ENCODE measurements around the gene NRDE2.

The NRDE2 gene

GRCh38 chr14:90297876-90298629, 33.7 kb downstream of the NRDE2 start:
- no peak for DNase-seq

GRCh38 chr14:90296641-90297040, 35.1 kb downstream of the NRDE2 start:
- no peak for DNase-seq

- no peak for DNase-seq
These were observed 35.7 kb downstream of the NRDE2 start for GRCh38 chr14:90295870-90296516.

- no peak for DNase-seq
These were observed 36.9 kb downstream of the NRDE2 start for GRCh38 chr14:90294872-90295271.

DNA sequence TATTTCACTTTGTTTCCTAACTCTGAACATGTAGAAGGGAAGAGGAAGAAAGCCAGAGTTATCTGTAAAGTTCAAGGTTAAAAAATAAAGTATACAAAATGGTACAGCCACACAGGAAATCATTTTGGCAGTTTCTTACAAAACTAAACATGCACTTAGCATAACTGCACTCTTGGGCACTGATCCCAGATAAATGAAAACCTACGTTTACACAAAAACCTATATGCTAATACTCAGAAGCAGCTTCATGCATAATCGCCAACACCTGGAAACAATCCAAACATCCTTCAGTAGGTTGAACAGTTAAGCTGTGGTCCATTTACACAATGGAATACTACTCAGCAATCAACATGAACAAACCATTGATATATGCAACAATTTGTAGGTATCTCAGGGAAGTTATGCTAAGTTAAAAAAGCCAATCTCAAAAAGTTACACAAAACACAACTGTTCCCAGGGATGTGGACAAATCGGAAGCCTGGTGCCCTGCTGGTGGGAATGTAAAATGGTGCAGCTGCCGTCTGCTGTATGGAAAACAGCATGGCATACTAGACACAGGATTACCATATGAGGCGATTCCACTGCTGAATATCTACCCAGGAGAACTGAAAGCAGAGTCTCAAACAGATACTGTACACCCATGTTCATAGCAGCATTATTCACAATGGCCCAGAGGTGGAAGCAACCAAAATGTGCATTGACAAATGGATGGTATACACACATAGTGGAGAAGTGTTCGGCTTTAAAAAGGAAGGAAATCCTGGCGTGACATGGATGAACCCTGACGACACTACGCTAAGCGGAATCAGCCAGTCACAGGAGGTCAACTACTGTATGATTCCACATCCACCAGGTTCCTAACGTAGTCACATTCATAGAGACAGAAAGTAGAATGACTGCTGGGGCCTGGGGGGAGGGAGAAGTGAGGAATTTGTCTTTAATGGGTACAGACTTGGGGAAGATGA, 37.7 kb downstream of the NRDE2 start:
- DNase-seq, result no peak

DNA sequence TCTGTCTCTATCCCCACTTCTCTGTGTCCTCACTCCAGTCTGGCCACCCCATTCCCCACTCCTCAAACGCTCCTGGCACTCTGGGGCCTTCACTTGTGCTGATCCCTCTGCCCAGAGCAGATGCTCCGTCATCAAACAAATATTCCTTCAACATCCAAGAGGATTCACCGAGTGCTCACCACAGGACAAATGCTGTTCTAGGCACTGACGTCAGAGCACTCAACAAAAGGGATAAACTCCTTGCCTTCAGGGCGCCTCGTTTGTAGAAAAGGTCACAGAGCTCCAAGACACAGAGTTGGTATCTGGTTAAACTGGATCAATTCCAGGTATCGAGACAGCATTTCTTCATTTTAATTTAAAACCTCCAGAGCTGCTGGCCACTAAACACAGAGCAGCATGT, 40.0 kb downstream of the NRDE2 start:
- DNase-seq, result no peak

DNA sequence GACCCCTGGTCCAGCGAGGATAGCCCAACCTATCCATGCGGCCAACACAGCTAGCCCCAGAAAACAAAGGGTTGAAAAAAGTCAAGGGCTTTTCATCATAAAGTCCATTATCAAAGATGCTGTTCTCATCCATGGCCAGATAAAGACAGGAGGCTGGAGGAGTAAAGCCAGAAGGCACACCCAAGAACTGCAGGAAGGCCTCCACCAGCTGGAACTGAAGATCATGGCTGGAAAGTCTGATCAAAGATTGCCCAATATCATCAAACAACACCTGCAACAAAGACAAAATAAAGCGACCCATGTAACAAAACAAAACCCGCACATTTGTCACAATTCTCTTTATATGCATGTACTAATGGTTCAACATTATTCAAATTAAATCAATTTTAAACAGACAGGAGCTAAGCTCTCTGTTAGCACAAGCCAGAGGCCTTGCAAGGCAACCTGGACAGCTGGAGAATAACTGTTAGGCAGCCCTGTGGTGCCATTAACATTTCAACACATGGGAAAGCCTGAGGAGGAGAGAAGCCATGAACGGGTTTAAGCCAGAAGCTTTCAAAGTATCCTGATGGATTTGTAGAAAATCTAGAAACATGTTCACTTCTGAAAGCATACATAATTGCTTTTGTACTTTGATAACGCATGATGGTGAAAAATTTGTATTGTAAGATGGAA, 41.3 kb downstream of the NRDE2 start:
- no peak for DNase-seq

DNA sequence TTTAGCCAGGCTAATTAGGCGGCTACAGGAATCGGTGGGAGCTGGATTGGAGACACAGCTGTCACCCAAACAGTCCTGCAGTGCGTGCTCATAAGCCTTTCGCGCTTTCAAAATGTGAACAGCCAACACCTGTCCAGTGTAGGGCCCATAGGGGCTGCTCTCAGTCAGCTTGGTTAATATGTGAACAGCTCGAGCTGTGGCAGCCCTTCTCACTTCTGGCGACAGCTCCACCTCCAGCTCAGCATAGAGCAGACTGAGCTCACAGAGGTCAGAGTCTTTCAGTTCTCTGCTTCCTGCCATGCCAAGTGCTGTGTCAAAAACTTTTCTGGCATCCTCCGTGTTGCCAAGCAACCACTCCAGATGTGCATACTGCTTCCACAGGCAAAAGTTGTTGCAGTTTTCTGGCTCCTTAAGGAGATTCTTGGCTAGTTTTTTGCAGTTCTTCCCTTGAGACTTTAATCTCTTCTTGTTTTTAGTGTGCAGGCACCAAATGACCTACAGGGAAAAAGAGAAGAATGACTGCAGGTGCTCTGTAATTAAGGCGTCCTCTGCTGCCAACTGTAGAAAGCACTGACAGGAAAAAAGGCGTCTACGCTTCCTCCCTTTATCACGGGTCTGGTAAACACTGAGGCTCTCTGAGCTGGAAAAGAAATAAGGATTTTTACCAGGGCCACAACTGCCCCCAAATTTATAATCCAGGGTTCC, 42.9 kb downstream of the NRDE2 start:
- DNase-seq, result peak in 2 of 3 experiments; percentile 66 to 88

- peak in 2 of 3 experiments; percentile 35 to 76 for DNase-seq
These were observed 44.0 kb downstream of the NRDE2 start for GRCh38 chr14:90287791-90288190.

DNA sequence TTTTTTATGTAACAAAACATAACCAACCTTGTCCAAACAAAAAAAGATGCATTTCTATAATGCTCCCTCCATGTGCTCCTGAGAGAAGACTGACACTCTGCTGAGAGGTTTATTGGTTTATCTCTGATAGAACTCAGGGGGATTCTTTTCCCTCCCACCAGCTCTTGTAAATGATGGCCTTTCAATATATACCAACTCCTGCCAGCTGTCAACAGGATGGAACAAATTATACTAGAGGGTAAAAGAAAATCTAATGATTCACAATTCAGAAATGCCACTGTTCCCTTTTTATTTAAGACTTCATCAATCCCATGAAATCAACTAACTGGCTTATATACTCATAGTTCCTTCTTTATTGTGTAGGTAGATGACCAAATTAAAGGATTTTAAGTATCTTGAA, 50.0 kb downstream of the NRDE2 start:
- DNase-seq, result no peak

- no peak for DNase-seq
These were observed 50.5 kb downstream of the NRDE2 start for GRCh38 chr14:90281261-90281660.

- DNase-seq, result no peak
These were observed 51.6 kb downstream of the NRDE2 start for GRCh38 chr14:90280096-90280495.

DNA sequence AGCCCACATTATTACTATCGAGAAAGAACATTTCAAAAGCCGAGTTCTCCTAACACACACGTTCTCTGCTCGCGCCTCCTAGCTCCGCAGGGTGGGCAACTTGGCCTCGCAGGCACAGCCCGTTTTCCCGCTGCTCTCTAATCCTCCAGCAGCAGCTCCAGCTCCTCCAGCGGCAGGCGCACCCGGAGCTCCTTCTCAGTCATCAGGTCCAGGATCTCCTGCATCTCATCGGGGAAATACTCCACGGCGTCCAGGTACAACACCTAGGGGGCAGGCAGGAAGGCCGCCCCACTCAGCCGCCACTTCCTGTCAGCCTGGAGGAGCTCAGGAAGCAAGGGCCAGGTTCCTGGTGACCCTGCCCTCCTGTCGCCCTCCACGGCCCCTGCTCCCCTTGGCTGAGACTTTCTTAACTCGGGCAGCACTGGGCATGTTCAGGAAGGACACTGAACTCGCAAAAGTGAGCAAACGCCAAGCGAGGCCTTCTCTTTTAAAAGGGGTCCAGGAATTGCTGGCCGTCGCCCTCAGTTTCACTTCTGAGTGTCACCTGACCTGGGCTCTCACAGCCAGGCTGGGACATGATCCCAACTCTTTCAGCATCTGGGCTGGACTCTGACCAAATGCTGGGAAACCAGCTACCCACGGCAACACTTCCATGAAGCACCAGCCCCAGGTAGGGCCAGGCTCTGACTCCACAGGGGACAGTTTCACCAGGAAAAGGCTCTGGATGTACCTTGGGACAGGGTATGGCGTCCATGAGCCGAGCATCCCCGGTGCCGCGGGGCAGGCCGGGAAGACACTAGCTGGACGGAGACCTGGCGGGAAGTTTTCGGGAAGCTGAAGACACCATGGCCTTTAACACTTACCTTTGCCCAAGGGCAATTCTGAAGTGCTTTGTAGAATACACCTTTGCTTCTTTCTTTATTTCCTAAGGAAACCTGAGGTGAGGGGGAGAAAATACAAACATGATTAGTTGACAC, 53.3 kb downstream of the NRDE2 start:
- no peak for DNase-seq

GRCh38 chr14:90277581-90278198, 54.1 kb downstream of the NRDE2 start:
- DNase-seq, result no peak

DNA sequence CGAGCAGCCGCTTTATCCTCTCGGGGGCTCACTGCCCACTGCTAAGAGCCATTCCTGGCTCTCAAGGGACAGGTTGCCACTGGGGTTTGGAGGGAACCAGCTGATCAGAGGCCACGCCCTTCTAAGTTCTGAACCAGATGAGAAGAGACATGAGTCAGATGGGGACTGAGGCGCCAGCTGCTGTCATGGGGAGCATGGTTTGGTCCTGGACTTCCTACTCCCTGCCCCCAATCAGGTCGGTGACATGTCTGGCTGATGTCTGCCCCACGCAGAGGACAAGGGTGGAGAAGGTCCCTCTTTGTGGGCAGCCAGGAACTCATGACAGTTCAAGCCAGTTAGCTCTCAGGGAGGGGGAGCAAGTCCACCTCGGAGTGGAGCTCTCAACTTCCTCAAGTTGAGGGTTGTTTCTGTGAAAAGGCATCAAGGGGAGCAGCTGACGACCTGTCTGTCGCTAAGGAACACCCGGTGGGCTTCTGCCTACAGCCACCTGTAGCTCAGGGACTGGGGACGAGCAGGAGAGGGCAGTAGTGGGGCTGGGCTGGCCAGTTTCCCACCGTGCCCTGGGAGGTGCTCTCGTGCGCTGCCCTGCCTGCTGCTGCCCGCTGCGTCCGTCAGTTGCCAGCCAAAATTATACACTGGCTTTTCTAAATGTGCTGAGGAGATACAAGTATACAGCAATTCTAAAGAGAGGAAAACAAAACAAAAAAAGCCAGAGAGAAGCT, 54.9 kb downstream of the NRDE2 start:
- no peak for DNase-seq

DNA sequence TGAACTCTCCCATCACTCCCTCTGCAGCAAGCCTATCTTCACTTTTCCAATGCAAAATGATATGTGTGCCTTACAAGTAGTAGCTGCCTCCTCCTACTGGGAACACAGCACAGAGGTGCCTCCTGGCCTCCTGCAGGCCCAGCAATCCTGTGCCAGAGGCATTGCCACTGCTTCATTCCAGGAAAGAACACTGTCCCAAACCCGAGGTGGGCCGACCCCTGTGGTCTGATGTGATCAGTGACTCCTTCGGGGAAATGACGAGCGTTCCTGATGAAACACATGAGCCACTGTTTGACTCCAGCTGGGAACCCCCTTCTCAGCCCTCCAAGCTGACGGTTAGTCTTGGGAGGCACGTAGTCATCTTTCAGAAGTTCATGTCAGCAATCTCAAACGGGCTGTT, 55.9 kb downstream of the NRDE2 start:
- no peak for DNase-seq

DNA sequence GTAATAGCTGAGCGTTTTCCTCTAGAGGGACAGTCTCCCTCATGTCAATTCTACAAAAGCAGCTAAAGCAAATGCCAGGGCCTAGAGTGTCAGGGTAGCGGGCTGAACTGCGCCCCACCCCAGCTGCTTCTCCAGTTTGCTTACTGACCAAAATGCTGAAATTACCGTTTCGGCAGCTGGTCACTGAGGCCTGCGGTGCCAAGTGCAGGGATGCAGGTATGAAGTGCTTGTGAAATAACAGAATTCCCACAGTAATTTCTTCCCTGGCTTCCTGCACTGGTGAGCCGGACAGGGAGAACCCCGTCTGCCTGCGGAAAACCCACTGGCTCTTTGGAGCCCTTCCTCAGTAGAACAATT, 56.3 kb downstream of the NRDE2 start:
- DNase-seq, result no peak

GRCh38 chr14:90274808-90275457, 56.8 kb downstream of the NRDE2 start:
- DNase-seq, result no peak

DNA sequence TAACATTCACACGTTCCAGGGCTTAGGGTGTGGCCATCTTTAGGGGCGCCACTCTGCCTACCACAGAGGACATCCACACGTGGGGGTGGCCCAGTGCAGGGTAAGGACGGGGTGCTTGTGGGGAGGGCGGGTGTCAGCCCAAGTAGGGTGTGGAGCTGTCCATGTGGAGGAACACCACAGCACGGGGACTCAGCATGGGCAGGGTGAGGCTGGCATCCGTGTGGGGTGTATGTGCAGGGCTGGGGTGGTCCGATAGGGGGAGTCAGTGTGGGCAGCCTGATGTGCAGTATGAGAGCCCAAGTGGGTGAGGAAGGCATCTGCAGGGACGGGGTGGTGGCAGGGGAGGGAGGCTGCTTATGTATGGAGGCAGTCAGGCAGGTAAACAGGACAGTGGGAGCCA, 57.7 kb downstream of the NRDE2 start:
- DNase-seq, result no peak
